GM19468 (cell line): ENCODE results near the gene MTUS2.

Experiments
- ATAC-seq: cut with Tn5 transposase; IDR thresholded peaks from one replicate; pipeline ENCODE4 v1.9.1; 2021; ENCODE audit warnings: mild to moderate bottlenecking, moderate library complexity, moderate number of reproducible peaks; ENCODE audit not compliant: unreplicated experiment; ENCODE audit errors: extremely low read depth

Gene MTUS2

DNA sequence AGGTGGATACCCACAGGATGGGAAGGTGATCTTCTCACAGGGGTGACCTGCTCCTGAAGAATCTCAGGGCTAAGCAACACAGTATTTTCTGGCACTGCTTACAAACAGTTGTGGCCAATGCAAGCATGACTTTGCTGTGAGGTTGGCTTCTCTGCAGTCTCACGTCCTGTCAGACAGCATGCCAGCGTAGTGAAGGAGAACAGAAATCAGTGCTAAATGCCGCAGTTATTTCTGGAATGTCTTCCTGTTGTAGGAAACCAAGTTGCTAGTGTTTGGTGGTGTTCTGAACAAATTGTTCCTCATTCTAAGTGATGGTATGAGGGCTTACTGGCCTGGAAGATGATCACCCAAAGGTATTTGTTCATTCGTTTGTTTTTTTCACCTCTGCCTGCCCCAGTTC is 320.1 kb downstream of the MTUS2 start:
- ATAC-seq: no peak

- no peak for ATAC-seq
Measured at GRCh38 chr13:29143847-29144246, 323.7 kb downstream of the MTUS2 start.

- no peak for ATAC-seq
Measured at GRCh38 chr13:29154390-29154789, 334.3 kb downstream of the MTUS2 start.

- ATAC-seq: no peak
Measured at GRCh38 chr13:29156136-29156535, 336.0 kb downstream of the MTUS2 start.

GRCh38 chr13:29159871-29160270 is 339.7 kb downstream of the MTUS2 start:
- ATAC-seq: no peak

DNA sequence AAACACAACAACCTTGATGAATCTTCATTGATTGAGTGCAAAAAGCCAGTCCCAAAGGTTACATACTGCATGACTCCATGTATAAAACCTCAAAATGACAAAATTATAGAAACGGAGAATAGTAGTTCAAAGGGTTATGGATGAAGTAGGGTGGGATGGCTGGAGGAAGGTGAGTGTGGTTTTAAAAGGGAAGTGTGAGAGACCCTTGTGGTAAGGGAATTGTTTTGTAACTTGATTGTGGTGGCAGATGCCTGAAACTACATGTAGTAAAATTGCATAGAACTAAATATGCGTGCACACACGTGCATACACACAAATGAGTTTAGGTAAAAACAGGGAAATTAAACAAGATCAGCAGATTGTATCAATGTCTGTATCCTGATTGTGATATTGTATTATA is 340.7 kb downstream of the MTUS2 start:
- ATAC-seq: no peak

- no peak for ATAC-seq
Measured at GRCh38 chr13:29161676-29162075, 341.5 kb downstream of the MTUS2 start.

DNA sequence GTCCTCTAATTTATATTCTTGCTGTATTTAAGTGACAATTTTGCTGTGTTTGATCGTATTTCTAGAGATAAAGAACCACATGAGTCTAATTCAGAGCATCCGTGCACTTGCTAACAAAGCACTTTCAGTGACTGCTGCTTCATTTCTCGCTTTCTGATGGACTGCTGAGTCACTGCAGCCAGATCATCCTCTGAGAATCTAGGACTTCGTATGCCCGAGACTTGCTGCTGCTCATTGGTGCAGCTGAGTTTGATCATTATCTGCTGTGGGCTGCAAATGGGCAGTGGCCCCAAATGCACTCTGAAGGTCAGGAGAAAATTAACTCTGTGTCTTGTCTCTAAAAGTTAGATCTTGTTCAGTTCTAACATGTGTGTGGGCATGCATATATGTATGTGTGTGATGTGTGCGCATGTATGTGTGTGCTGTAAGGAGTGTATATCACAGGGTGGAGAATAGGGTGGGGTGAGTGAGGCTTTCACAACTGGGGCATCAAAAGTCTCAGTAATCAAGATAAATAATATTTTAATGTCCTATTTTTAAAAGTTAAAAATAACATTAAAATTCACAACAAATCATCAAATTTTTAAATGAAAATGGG is 342.6 kb downstream of the MTUS2 start:
- ATAC-seq: no peak

- ATAC-seq: no peak
Measured at GRCh38 chr13:29164116-29164515, 344.0 kb downstream of the MTUS2 start.

DNA sequence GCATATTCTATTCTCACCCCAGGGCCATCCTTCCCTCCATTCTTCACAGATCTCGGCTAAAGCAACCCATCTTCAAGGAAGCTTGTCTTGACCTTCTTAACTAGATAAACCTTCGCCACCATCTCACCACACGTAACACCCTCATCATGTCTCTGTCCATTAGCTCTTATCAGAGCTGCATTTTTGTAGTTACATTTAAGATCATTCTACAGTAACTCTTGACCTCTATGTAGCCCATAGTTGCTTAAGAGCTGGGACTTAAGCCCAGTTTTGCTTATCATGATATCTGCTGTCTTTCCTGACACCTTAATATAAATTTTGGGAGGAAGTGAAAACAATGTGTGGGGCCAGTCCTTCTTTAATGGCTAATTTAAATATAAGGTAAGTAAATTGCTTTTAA is 345.1 kb downstream of the MTUS2 start:
- ATAC-seq: no peak

DNA sequence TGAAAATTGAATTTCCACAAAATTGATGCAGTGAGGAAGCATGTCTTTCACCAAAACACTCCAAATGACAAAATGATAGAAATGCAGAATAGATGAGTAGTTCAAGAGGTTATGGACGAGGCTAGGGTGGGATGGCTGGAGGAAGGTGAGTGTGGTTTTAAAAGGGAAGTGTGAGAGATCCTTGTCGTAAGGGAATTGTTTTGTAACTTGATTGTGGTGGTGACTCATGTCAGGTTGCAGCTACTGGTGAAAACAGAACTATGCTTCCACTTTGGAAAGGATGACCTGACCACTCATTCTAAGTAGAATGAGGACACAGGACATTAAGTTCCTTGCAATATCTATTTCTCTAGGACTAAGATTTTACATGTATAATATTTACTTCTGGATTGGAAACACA is 345.7 kb downstream of the MTUS2 start:
- no peak for ATAC-seq

DNA sequence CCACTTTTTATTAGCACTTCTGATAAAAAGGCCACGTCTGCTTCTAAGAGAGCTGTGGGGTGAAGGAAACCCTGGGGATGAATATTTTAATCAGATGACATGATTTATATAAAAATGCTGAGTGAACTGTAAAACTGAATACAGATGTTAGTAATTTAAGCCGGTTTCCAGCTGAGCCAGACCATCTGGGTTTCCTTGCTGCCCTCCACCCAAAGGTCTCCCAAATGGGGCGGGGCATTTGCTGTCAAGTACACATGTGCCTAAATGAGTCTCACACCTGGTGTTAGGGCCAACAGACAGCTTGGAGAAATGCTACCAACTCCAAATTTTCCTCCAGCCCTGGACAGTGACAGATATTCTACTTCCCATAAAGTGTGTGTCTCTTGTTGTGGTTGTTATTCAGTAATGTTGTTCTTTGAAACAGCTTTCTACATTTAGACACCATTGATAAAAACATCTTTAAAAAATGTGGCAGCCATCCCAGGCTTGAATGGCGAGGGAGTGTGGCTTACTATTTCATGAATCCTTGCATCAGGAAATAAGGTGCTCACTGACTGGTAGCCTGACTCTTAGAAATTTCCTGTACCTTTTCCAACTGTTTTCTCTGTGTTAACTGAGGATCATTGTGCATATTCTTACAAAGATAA is 350.4 kb downstream of the MTUS2 start:
- ATAC-seq: no peak

DNA sequence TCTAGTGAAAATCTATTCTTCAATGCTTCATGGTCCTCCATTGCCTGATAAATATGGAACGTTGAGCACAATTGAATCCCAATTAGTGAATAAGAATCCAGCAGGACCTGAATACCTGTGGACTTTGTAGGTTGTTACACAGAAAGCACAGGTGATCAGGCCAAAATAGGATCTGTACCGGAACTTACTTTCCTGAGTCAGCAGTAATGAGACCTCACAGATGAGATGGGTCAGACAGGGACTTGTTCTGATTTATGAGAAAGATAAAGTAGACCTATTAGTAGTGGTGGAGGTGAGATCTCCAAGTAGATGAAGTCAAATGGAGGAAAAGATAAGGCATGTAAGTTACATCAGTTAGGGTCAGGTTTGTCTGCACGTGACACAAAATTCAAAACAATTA is 351.1 kb downstream of the MTUS2 start:
- no peak for ATAC-seq

DNA sequence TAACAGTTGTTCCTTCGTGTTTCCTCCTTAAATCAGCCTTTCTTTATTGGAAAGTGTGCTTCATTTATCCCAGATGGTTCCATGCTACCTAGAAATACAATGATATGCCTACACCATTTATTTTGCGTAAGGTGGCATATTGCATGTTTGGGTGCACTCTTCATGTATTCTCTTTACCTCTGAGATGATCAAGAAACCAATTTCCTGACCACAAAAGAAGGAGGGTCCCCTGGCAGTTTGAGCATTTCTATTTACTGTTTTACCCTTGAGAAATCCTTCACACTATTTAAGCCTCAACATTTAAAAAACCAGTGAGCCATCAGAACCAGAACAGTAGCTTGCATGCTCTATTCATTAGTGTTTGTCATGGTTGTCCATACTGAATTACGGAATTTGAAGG is 354.0 kb downstream of the MTUS2 start:
- ATAC-seq: no peak

GRCh38 chr13:29175250-29175873 is 355.2 kb downstream of the MTUS2 start:
- ATAC-seq: no peak

DNA sequence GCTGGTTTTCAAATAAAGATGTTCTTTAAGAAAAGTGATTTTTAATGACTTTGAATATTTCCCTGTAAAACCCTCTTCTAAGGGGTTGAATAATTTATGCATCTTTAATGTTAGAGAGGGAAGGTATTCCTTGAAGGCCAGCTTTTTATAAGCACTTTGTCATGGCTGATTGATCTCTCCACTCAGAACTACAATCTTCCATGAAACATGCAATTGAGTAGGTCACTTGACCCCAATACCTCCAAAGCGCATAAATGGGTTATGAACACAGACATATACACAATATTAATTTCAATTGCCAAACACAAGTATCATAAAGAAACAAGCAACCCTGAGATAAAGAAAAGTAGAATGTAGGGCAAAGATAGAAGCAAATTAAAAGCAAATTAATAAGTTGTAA is 359.9 kb downstream of the MTUS2 start:
- no peak for ATAC-seq

- no peak for ATAC-seq
Measured at GRCh38 chr13:29182216-29182615, 362.1 kb downstream of the MTUS2 start.

GRCh38 chr13:29185926-29186325 is 365.8 kb downstream of the MTUS2 start:
- no peak for ATAC-seq

GRCh38 chr13:29187584-29187983 is 367.4 kb downstream of the MTUS2 start:
- no peak for ATAC-seq

- no peak for ATAC-seq
Measured at GRCh38 chr13:29190298-29190697, 370.2 kb downstream of the MTUS2 start.

DNA sequence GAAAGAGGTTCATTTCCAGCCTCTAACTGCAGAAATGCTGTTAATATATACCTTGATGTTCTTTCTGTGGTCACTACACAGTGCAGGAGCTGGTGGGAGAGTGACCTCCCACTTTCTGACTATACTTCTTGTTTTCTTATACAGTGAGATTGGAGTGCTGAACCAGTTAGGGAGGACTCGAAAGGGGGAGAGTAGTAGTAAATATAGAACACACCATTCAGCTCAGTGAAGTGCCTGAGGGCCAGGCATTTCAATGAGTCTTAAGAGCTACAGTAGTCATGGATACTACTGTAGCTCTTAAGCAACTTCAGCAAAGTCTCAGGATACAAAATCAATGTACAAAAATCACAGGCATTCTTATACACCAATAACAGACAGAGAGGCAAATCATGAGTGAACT is 372.9 kb downstream of the MTUS2 start:
- no peak for ATAC-seq

- ATAC-seq: no peak
Measured at GRCh38 chr13:29195456-29195855, 375.3 kb downstream of the MTUS2 start.
